H1 (cell line): ENCODE measurements around the gene PAPOLG. TPM values are rescaled to one million over a fixed set of nuclear protein-coding genes. Genes with fewer than 3 reads are reported as not detected.

Experiments
- CTCF ChIA-PET: fragments of 300-600 bp; sonication (Branson Sonifier 250); formaldehyde crosslinking; loops from one replicate; lab custom pipeline; 2021; ENCODE audit not compliant: partially characterized antibody; lab: Charles Lee
- POLR2A ChIA-PET: fragments of 300-600 bp; sonication (Branson Sonifier 250); formaldehyde crosslinking; loops from one replicate; lab custom pipeline; 2021; ENCODE audit warnings: inconsistent platforms; ENCODE audit not compliant: partially characterized antibody; lab: Charles Lee
- DNase-seq, 2 experiments: peaks; one replicate each; pipeline versions ENCODE4 v3.0.0 to v3.0.0-alpha.2; 2010 to 2022; ENCODE audit warnings: low spot score in 2 of 2, low read depth in 1 of 2, mixed read lengths in 1 of 2
- FAIRE-seq: peaks from 2 replicates; lab custom pipeline; 2011; peaks lifted over from hg19 to GRCh38; lab: Jason Lieb, UNC
- H2AFZ ChIP-seq: 2 replicates; pipeline ENCODE4 v1.8.1; 2012; ENCODE audit warnings: low read length, inconsistent platforms
- H2AK5ac ChIP-seq: 2 replicates; pipeline ENCODE4 v1.6.1; 2013; ENCODE audit warnings: low read depth, low read length
- H2BK120ac ChIP-seq: replicated peaks from 2 replicates; pipeline ENCODE3; 2013; ENCODE audit warnings: low read depth, low read length, inconsistent platforms
- H2BK12ac ChIP-seq: 2 replicates; pipeline ENCODE4 v1.6.1; 2013; ENCODE audit warnings: low read depth, low read length
- H2BK15ac ChIP-seq: 2 replicates; pipeline ENCODE4 v1.6.1; 2013; ENCODE audit warnings: low read length
- H2BK20ac ChIP-seq: 2 replicates; pipeline ENCODE4 v1.6.1; 2013; ENCODE audit warnings: low read length
- H2BK5ac ChIP-seq: 2 replicates; pipeline ENCODE4 v1.6.1; 2013; ENCODE audit warnings: low read depth, low read length
- H3K14ac ChIP-seq: 2 replicates; pipeline ENCODE4 v1.6.1; 2013; ENCODE audit warnings: inconsistent platforms; ENCODE audit not compliant: insufficient read length
- H3K18ac ChIP-seq: 2 replicates; pipeline ENCODE4 v1.6.1; 2013; ENCODE audit warnings: low read length; ENCODE audit errors: extremely low read depth
- H3K23ac ChIP-seq: 2 replicates; pipeline ENCODE4 v1.6.1; 2013; ENCODE audit warnings: inconsistent platforms; ENCODE audit not compliant: insufficient read length
- H3K23me2 ChIP-seq: 2 replicates; pipeline ENCODE4 v1.6.1; 2013; ENCODE audit warnings: low read depth, low read length
- H3K27ac ChIP-seq: 2 replicates; pipeline ENCODE4 v1.6.1; 2011; ENCODE audit warnings: low read depth, low read length, inconsistent platforms
- H3K27me3 ChIP-seq, 4 experiments: replicated peaks in 1 of 4; 1 replicate in 1 of 4; 2 replicates in 3 of 4; pipeline versions ENCODE4 v1.6.1 to v1.8.1; 2011 to 2013; ENCODE audit warnings: low read length in 3 of 4, mild to moderate bottlenecking in 3 of 4, inconsistent platforms in 2 of 4, mixed read lengths in 2 of 4, moderate library complexity in 1 of 4; ENCODE audit not compliant: control insufficient read depth in 3 of 4, insufficient read depth in 3 of 4; ENCODE audit errors: extremely low read depth in 1 of 4
- H3K36me3 ChIP-seq, 4 experiments: 2 replicates each; pipeline versions ENCODE4 v1.6.1 to v1.8.1; 2011 to 2013; ENCODE audit warnings: mild to moderate bottlenecking in 4 of 4, low read length in 3 of 4, moderate library complexity in 2 of 4, control low read depth in 1 of 4, inconsistent platforms in 1 of 4; ENCODE audit not compliant: insufficient read depth in 4 of 4, control insufficient read depth in 2 of 4
- H3K4ac ChIP-seq: replicated peaks from 2 replicates; pipeline ENCODE3; 2013; ENCODE audit warnings: low read length, low read depth, mixed read lengths, inconsistent platforms; ENCODE audit not compliant: insufficient read length
- H3K4me1 ChIP-seq, 4 experiments: replicated peaks in 1 of 4; 1 replicate in 1 of 4; 2 replicates in 3 of 4; pipeline versions ENCODE4 v1.6.1 to v1.8.1; 2011 to 2013; ENCODE audit warnings: low read length in 3 of 4, inconsistent platforms in 2 of 4, mixed read lengths in 1 of 4; ENCODE audit not compliant: insufficient read depth in 4 of 4, control insufficient read depth in 3 of 4
- H3K4me2 ChIP-seq, 2 experiments: 2 replicates each; pipeline versions ENCODE4 v1.6.1 to v1.8.1; 2011 to 2013; ENCODE audit warnings: low read depth in 2 of 2, low read length in 2 of 2, control low read depth in 1 of 2, inconsistent platforms in 1 of 2, mild to moderate bottlenecking in 1 of 2; ENCODE audit not compliant: insufficient read depth in 1 of 2
- H3K4me3 ChIP-seq, 4 experiments: fragments of 200-600, 300-600 bp in 1 of 4; sonication (generic), shearing (Covaris generic), sonication (Bioruptor Twin) in 1 of 4; 2 replicates each; pipeline versions ENCODE4 v1.5.1 to v1.8.1; 2011 to 2016; ENCODE audit warnings: low read length in 4 of 4, low read depth in 3 of 4, control low read depth in 2 of 4, inconsistent platforms in 2 of 4, mild to moderate bottlenecking in 2 of 4, mixed read lengths in 1 of 4, moderate library complexity in 1 of 4; ENCODE audit not compliant: insufficient read depth in 2 of 4; ENCODE audit errors: extremely low read depth in 1 of 4
- H3K56ac ChIP-seq: replicated peaks from 2 replicates; pipeline ENCODE3; 2013; ENCODE audit warnings: low read depth, mild to moderate bottlenecking, mixed read lengths, low read length, inconsistent platforms; ENCODE audit not compliant: insufficient read length
- H3K79me1 ChIP-seq: 2 replicates; pipeline ENCODE4 v1.6.1; 2013; ENCODE audit warnings: low read depth, low read length, control low read depth
- H3K79me2 ChIP-seq, 2 experiments: 2 replicates each; pipeline versions ENCODE4 v1.6.1 to v1.8.1; 2012 to 2013; ENCODE audit warnings: low read length in 2 of 2, mild to moderate bottlenecking in 2 of 2, inconsistent platforms in 1 of 2; ENCODE audit not compliant: insufficient read depth in 2 of 2, control insufficient read depth in 1 of 2
- H3K9ac ChIP-seq, 4 experiments: replicated peaks in 1 of 4; 1 replicate in 1 of 4; 2 replicates in 3 of 4; pipeline versions ENCODE4 v1.6.1 to v1.8.1; 2011 to 2013; ENCODE audit warnings: low read depth in 3 of 4, low read length in 3 of 4, control low read depth in 2 of 4, mild to moderate bottlenecking in 2 of 4, moderate library complexity in 2 of 4, inconsistent platforms in 1 of 4; ENCODE audit errors: extremely low read depth in 1 of 4
- H3K9me3 ChIP-seq, 2 experiments: 2 replicates each; pipeline versions ENCODE4 v1.6.1 to v1.8.1; 2012 to 2013; ENCODE audit warnings: mild to moderate bottlenecking in 2 of 2, moderate library complexity in 2 of 2, control low read depth in 1 of 2, inconsistent platforms in 1 of 2, low read depth in 1 of 2, low read length in 1 of 2, mixed read lengths in 1 of 2; ENCODE audit not compliant: insufficient read depth in 2 of 2
- H4K20me1 ChIP-seq, 2 experiments: replicated peaks in 1 of 2; 2 replicates each; pipeline versions ENCODE3 to v1.8.1; 2011 to 2013; ENCODE audit warnings: inconsistent platforms in 2 of 2, low read length in 2 of 2, mild to moderate bottlenecking in 1 of 2; ENCODE audit not compliant: insufficient read depth in 2 of 2, control insufficient read depth in 1 of 2
- H4K5ac ChIP-seq: 2 replicates; pipeline ENCODE4 v1.6.1; 2013; ENCODE audit warnings: low read length, low read depth, mixed read lengths, inconsistent platforms; ENCODE audit not compliant: insufficient read length
- H4K8ac ChIP-seq: 2 replicates; pipeline ENCODE4 v1.8.0; 2013; ENCODE audit warnings: mild to moderate bottlenecking, moderate library complexity, low read length, inconsistent platforms; ENCODE audit not compliant: insufficient read depth; ENCODE audit errors: extremely low read depth
- H4K91ac ChIP-seq: replicated peaks from 2 replicates; pipeline ENCODE3; 2013; ENCODE audit warnings: low read length, mixed read lengths, inconsistent platforms; ENCODE audit not compliant: insufficient read length
- BACH1 ChIP-seq: IDR thresholded peaks from 2 replicates; pipeline ENCODE4 v1.6.1; 2012; ENCODE audit warnings: low read length, improper control_type of control experiment
- EZH2 ChIP-seq: fragments of 200-600 bp; sonication (generic); IDR thresholded peaks from 2 replicates; pipeline ENCODE4 v1.7.1; 2012; ENCODE audit warnings: low read depth, mild to moderate bottlenecking, moderate library complexity, low read length, inconsistent platforms; ENCODE audit not compliant: severe bottlenecking
- GABPA ChIP-seq: IDR thresholded peaks from 2 replicates; pipeline ENCODE4 v1.6.1; 2011; ENCODE audit warnings: mild to moderate bottlenecking, low read length, moderate library complexity, borderline replicate concordance; ENCODE audit not compliant: insufficient read depth
- HDAC2 ChIP-seq, 2 experiments: fragments of 300-600 bp in 1 of 2; sonication (generic) in 1 of 2; IDR thresholded peaks; 2 replicates each; pipeline ENCODE4 v1.6.1; 2011 to 2012; ENCODE audit warnings: low read depth in 2 of 2, low read length in 2 of 2, mild to moderate bottlenecking in 2 of 2, moderate library complexity in 2 of 2, borderline replicate concordance in 1 of 2, inconsistent platforms in 1 of 2
- JUN ChIP-seq: IDR thresholded peaks from 2 replicates; pipeline ENCODE4 v1.6.1; 2011; ENCODE audit warnings: low read depth, mild to moderate bottlenecking, improper control_type of control experiment, low read length
- JUND ChIP-seq: IDR thresholded peaks from 2 replicates; pipeline ENCODE4 v1.6.1; 2011; ENCODE audit warnings: mild to moderate bottlenecking, improper control_type of control experiment, low read length
- KDM4A ChIP-seq: IDR thresholded peaks from one replicate; pipeline ENCODE4 v1.7.1; 2012; ENCODE audit warnings: low read depth, mild to moderate bottlenecking, moderate library complexity, low read length, inconsistent platforms; ENCODE audit not compliant: severe bottlenecking
- MAFK ChIP-seq: IDR thresholded peaks from 2 replicates; pipeline ENCODE4 v1.6.1; 2012; ENCODE audit warnings: low read depth, mild to moderate bottlenecking, improper control_type of control experiment, low read length
- NRF1 ChIP-seq: IDR thresholded peaks from 2 replicates; pipeline ENCODE4 v1.6.1; 2011; ENCODE audit warnings: mild to moderate bottlenecking, low read depth, low read length, improper control_type of control experiment
- SP4 ChIP-seq: IDR thresholded peaks from 2 replicates; pipeline ENCODE4 v1.6.1; 2012; ENCODE audit warnings: low read length, inconsistent platforms
- TCF12 ChIP-seq: IDR thresholded peaks from 2 replicates; pipeline ENCODE4 v1.6.1; 2011; ENCODE audit warnings: low read depth, mild to moderate bottlenecking, low read length
- USF2 ChIP-seq: IDR thresholded peaks from 2 replicates; pipeline ENCODE4 v1.6.1; 2011; ENCODE audit warnings: low read length, improper control_type of control experiment
- WGBS, 2 experiments: shearing (Covaris generic) in 1 of 2; methylation state at CpG; one replicate each; pipeline versions ENCODE4 v1.1.6 to v1.1.7; 2013 to 2015; ENCODE audit warnings: low lambda C conversion rate in 2 of 2, mixed read lengths in 2 of 2, inconsistent platforms in 1 of 2, low coverage in 1 of 2, missing lambda C conversion rate in 1 of 2; ENCODE audit not compliant: insufficient replicate concordance in 2 of 2, insufficient coverage in 1 of 2, insufficient read length in 1 of 2; ENCODE audit errors: extremely low coverage in 1 of 2, missing lambda C conversion rate in 1 of 2; 5-methylcytosine and 5-hydroxymethylcytosine counted together
- polyA plus RNA-seq, 7 experiments: library from polyadenylated mRNA; depleted of rRNA in 3 of 7; stranded (reverse) in 5 of 7; unstranded in 2 of 7; fragments of >200 nt in 5 of 7; fragments of 200-250 nt in 2 of 7; gene quantifications; 1 replicate in 5 of 7; 2 replicates in 1 of 7; 4 replicates in 1 of 7; pipeline versions ENCODE4 v1.2.1 to v1.2.3, GENCODE V29; 2011 to 2013; ENCODE audit warnings: missing spikeins in 2 of 7, mixed read lengths in 2 of 7
- total RNA-seq: library from RNA; stranded (reverse); fragmentation: NEBNext Ultra II Directional; extraction: Animal tissue kit (Norgen Biotek cat#: 25700); gene quantifications from 2 replicates; pipeline ENCODE4 v1.2.1, GENCODE V29; 2021

Gene PAPOLG
- total and polyA plus RNA-seq, 2 of the 8 experiments (the other 6 are each of a cell fraction or from before 2014, with no cell fraction given), result 6.5 to 21.5 TPM

GRCh38 chr2:60746318-60746717, 9.8 kb upstream of the PAPOLG start:
- CTCF ChIA-PET, result interaction anchor here (0.7 to 1.0 kb wide), 2 partner anchors 16 to 38 kb away, joined by 3 to 4 read pairs; no protein-coding TSS in a partner anchor
- H2BK120ac ChIP-seq, result no peak overlapping the region
- peaks cover 0 to 6% (median 5%) of the 10 kb centered on the region in 4 experiments; a peak in 3 of 7 replicates for H3K4me1 ChIP-seq
- no peak overlapping the region for H2BK20ac ChIP-seq
- H4K20me1 ChIP-seq, result no peaks in the 10 kb centered on the region
- TF ChIP-seq TCF12, result no peak
- TF ChIP-seq MAFK, result no peak
- no peak for TF ChIP-seq BACH1
- no peak for TF ChIP-seq KDM4A
- no peak for TF ChIP-seq SP4
- no peak for TF ChIP-seq EZH2
- no peak for TF ChIP-seq USF2
- no peak for TF ChIP-seq GABPA
- TF ChIP-seq HDAC2 (IDR thresholded peaks at IDR 0.05; ENCODE audit: borderline replicate concordance in 1 of 2, low read depth in 2 of 2, low read length in 2 of 2), result no peak
- no peak for TF ChIP-seq JUND
- no peak for TF ChIP-seq NRF1
- TF ChIP-seq JUN, result no peak
- TF ChIP-seq, all 59 proteins: peak for 0
- Histone ChIP-seq H2BK12ac (no peak overlapping the region), H2BK5ac (no peak overlapping the region), H3K4me2 (no peak overlapping the region), H2AFZ (no peak overlapping the region), H3K56ac (no peak overlapping the region), H3K9me3 (no peaks in the 10 kb centered on the region), H4K5ac (no peak overlapping the region), H3K27ac (no peak overlapping the region), H3K9ac (no peak overlapping the region), H3K14ac (no peak overlapping the region), H3K23me2 (no peaks in the 10 kb centered on the region), H3K27me3 (peaks cover 6 to 28% (median 16%) of the 10 kb centered on the region in 4 experiments; a peak in 6 of 7 replicates), H3K4ac (no peak overlapping the region), H4K8ac (no peak overlapping the region), H3K18ac (no peak overlapping the region), H3K23ac (no peak overlapping the region), H3K36me3 (no peaks in the 10 kb centered on the region), H4K91ac (no peak overlapping the region), H2BK15ac (no peak overlapping the region), H3K79me1 (no peaks in the 10 kb centered on the region), H3K4me3 (no peak overlapping the region), H2AK5ac (no peak overlapping the region), H3K79me2 (no peaks in the 10 kb centered on the region)
- WGBS, 2 experiments, result 78% methylated on average over 8 of the region's 8 CpGs; no CpG with 5 or more reads in 1 of the 2 experiments
- FAIRE-seq, result no peak
- no peak for DNase-seq
- POLR2A ChIA-PET, result interaction anchor here (0.9 kb wide), 1 partner anchor 10 kb away, joined by 3 read pairs; the partner anchor contains the start of gene PAPOLG
